GM12878 (cell line): ENCODE data around the gene RAB30. TPM values are rescaled to one million over a fixed set of nuclear protein-coding genes. Genes with fewer than 3 reads are reported as not detected.
A peak's percentile ranks its signal among the peaks of the same experiment; 100 is the strongest.

Experiments used
- CBFB ChIP-seq: IDR thresholded peaks from 2 replicates; pipeline ENCODE4 v1.6.1; 2016; ENCODE audit warnings: antibody characterized with exemption, low read depth
- CEBPB ChIP-seq, 2 experiments: fragments of 150-350 bp in 1 of 2; IDR thresholded peaks; 2 replicates each; pipeline ENCODE4 v1.6.1; 2012 to 2014; ENCODE audit warnings: low read depth in 2 of 2, low read length in 2 of 2, borderline replicate concordance in 1 of 2, inconsistent platforms in 1 of 2
- E4F1 ChIP-seq: fragments of 450-650 bp; IDR thresholded peaks from 2 replicates; pipeline ENCODE4 v1.6.1; 2018; ENCODE audit warnings: borderline replicate concordance, mild to moderate bottlenecking; ENCODE audit not compliant: partially characterized antibody
- EGR1 ChIP-seq, 2 experiments: IDR thresholded peaks; 1 replicate in 1 of 2; 2 replicates in 1 of 2; pipeline ENCODE4 v1.6.1; 2011 to 2012; ENCODE audit warnings: low read depth in 2 of 2, low read length in 2 of 2, borderline replicate concordance in 1 of 2, mild to moderate bottlenecking in 1 of 2, moderate library complexity in 1 of 2
- ETV6 ChIP-seq, 2 experiments: fragments of 450-650 bp in 1 of 2; IDR thresholded peaks in 1 of 2; conservative IDR thresholded peaks in 1 of 2; 2 replicates each; pipeline ENCODE4 v1.6.1; 2014; ENCODE audit warnings: antibody characterized with exemption in 1 of 2, borderline replicate concordance in 1 of 2, low read depth in 1 of 2, mild to moderate bottlenecking in 1 of 2, moderate library complexity in 1 of 2
- HSF1 ChIP-seq: fragments of 150-350 bp; IDR thresholded peaks from 2 replicates; pipeline ENCODE4 v1.6.1; 2014; ENCODE audit warnings: mild to moderate bottlenecking, low read depth, low read length
- IKZF1 ChIP-seq: fragments of 450-650 bp; conservative IDR thresholded peaks from 2 replicates; pipeline ENCODE4 v1.6.1; 2017; ENCODE audit warnings: antibody characterized with exemption, mild to moderate bottlenecking
- IKZF2 ChIP-seq, 2 experiments: fragments of 450-650 bp; IDR thresholded peaks; 2 replicates each; pipeline ENCODE4 v1.6.1; 2017; ENCODE audit warnings: mild to moderate bottlenecking in 2 of 2, moderate library complexity in 2 of 2
- IRF4 ChIP-seq: IDR thresholded peaks from 2 replicates; pipeline ENCODE4 v1.6.1; 2011; ENCODE audit warnings: low read depth, low read length
- MXI1 ChIP-seq: fragments of 150-350 bp; IDR thresholded peaks from 2 replicates; pipeline ENCODE4 v1.6.1; 2011; ENCODE audit warnings: low read depth, mild to moderate bottlenecking, inconsistent platforms, low read length, improper control_type of control experiment
- PAX8 ChIP-seq: fragments of 450-650 bp; IDR thresholded peaks from 2 replicates; pipeline ENCODE4 v1.6.1; 2017; ENCODE audit warnings: mild to moderate bottlenecking, moderate library complexity
- PKNOX1 ChIP-seq: fragments of 450-650 bp; IDR thresholded peaks from 2 replicates; pipeline ENCODE4 v1.6.1; 2016; ENCODE audit warnings: mild to moderate bottlenecking
- RB1 ChIP-seq: fragments of 450-650 bp; formaldehyde crosslinking; IDR thresholded peaks from 2 replicates; pipeline ENCODE4 v1.6.1; 2017; ENCODE audit warnings: mild to moderate bottlenecking, borderline replicate concordance
- RBBP5 ChIP-seq: fragments of 200-600 bp; sonication (generic); conservative IDR thresholded peaks from 2 replicates; pipeline ENCODE4 v1.6.1; 2016
- RUNX3 ChIP-seq: IDR thresholded peaks from 2 replicates; pipeline ENCODE4 v1.6.1; 2012; ENCODE audit warnings: low read length, inconsistent platforms
- SKIL ChIP-seq: fragments of 450-650 bp; IDR thresholded peaks from 2 replicates; pipeline ENCODE4 v1.6.1; 2017; ENCODE audit warnings: mild to moderate bottlenecking, low read depth, inconsistent platforms; ENCODE audit not compliant: poor library complexity, severe bottlenecking
- SMAD5 ChIP-seq: IDR thresholded peaks from 2 replicates; pipeline ENCODE4 v1.6.1; 2016; ENCODE audit warnings: antibody characterized with exemption, low read depth
- SMARCA5 ChIP-seq: fragments of 450-650 bp; IDR thresholded peaks from 2 replicates; pipeline ENCODE4 v1.6.1; 2017; ENCODE audit warnings: mild to moderate bottlenecking
- SREBF2 ChIP-seq: IDR thresholded peaks from 2 replicates; pipeline ENCODE4 v1.6.1; 2012; ENCODE audit warnings: mild to moderate bottlenecking, low read length
- TARDBP ChIP-seq: IDR thresholded peaks from 2 replicates; pipeline ENCODE4 v1.6.1; 2016; ENCODE audit warnings: borderline replicate concordance
- ZBTB33 ChIP-seq: fragments of 450-650 bp; IDR thresholded peaks from 2 replicates; pipeline ENCODE4 v1.6.1; 2017; ENCODE audit warnings: mild to moderate bottlenecking
- polyA plus RNA-seq, 11 experiments: library from polyadenylated mRNA; depleted of rRNA in 4 of 11; unstranded in 6 of 11; stranded (reverse) in 5 of 11; fragments of >200 nt; fragmentation: Nextera tagmentation in 4 of 11; fragmentation: Illumina TruSeq in 1 of 11; extraction: Ambion mirVana in 4 of 11; extraction: Trizol in 1 of 11; gene quantifications; 1 replicate in 1 of 11; 2 replicates in 10 of 11; pipeline versions ENCODE4 v1.2.1 to v1.2.3, GENCODE V29; 2011 to 2016; ENCODE audit warnings: inconsistent platforms in 2 of 11, missing spikeins in 2 of 11, low read depth in 1 of 11
- total RNA-seq, 4 experiments: library from RNA; depleted of rRNA in 3 of 4; stranded (reverse); fragments of >200 nt in 3 of 4; fragmentation: Illumina TruSeq in 1 of 4; extraction: Trizol in 1 of 4; gene quantifications; 2 replicates each; pipeline versions ENCODE4 v1.2.1 to v1.2.3, GENCODE V29; 2013 to 2021

Gene RAB30
- total and polyA plus RNA-seq, 10 of the 15 experiments (the other 5 are each of a cell fraction or from before 2014, with no cell fraction given) = 9.8 to 26.7 (median 19.2) TPM

GRCh38 chr11:83071567-83072349, at the start of gene RAB30 (continued):
- TF ChIP-seq SKIL (peak; percentile 30), RBBP5 (no peak), CBFB (peak; percentile 55; the same call in 1 of the 2 replicates), IRF4 (no peak), PAX8 (peak; percentile 73; the same call in 1 of the 2 replicates), SMARCA5 (peak; percentile 80), TARDBP (0 out of 2 replicates have a peak, but pooled peaks have one; percentile 82), RB1 (no peak), IKZF1 (peak; percentile 97), HSF1 (no peak), SMAD5 (peak; percentile 78; the same call in 1 of the 2 replicates), IKZF2 (IDR thresholded peaks at IDR 0.05) (peak; percentile 49 to 79), EGR1 (IDR thresholded peaks at IDR 0.05; ENCODE audit: borderline replicate concordance in 1 of 2, low read depth in 2 of 2, low read length in 2 of 2) (no peak), MXI1 (no peak; the same call in 1 of the 2 replicates), E4F1 (no peak), CEBPB (IDR thresholded peaks at IDR 0.05; ENCODE audit: borderline replicate concordance in 1 of 2, low read depth in 2 of 2, low read length in 2 of 2) (no peak), SREBF2 (no peak), ETV6 (conservative IDR thresholded peaks at IDR 0.05 in 1 of 2, IDR thresholded peaks at IDR 0.05 in 1 of 2; ENCODE audit: borderline replicate concordance in 1 of 2, low read depth in 1 of 2) (no peak), RUNX3 (no peak), PKNOX1 (no peak), ZBTB33 (no peak)
